NCI-H187 (cell line): ENCODE data around the gene IL1RAPL2.
"Not testable (repeated sequence)": the region's sequence is repeated elsewhere in the genome, so short reads cannot be mapped to it uniquely, and the experiment has no call there.

Source experiments
- DNase-seq, 2 experiments: peaks; one replicate each; lab custom pipeline; 2025; lab: John Stamatoyannopoulos, UW

The IL1RAPL2 gene

GRCh38 chrX:105703876-105704275 is 1137.9 kb downstream of the IL1RAPL2 start:
- no peak for DNase-seq

GRCh38 chrX:105706041-105706440 is 1140.0 kb downstream of the IL1RAPL2 start:
- no peak for DNase-seq

GRCh38 chrX:105711805-105712204 is 1145.8 kb downstream of the IL1RAPL2 start:
- DNase-seq = no peak

- no peak for DNase-seq
These were observed 1149.7 kb downstream of the IL1RAPL2 start for GRCh38 chrX:105715746-105716145.

- no peak for DNase-seq
These were observed 1158.2 kb downstream of the IL1RAPL2 start for GRCh38 chrX:105723966-105724735.

GRCh38 chrX:105725228-105725627 is 1159.2 kb downstream of the IL1RAPL2 start:
- no peak for DNase-seq

GRCh38 chrX:105738162-105738561 is 1172.2 kb downstream of the IL1RAPL2 start:
- DNase-seq = no peak

GRCh38 chrX:105744291-105744690 is 1178.3 kb downstream of the IL1RAPL2 start:
- no peak for DNase-seq

- no peak for DNase-seq
These were observed 1178.9 kb downstream of the IL1RAPL2 start for GRCh38 chrX:105744946-105745345.

- DNase-seq = no peak
These were observed 1179.9 kb downstream of the IL1RAPL2 start for GRCh38 chrX:105745863-105746262.

- DNase-seq = no peak
These were observed 1186.4 kb downstream of the IL1RAPL2 start for GRCh38 chrX:105752338-105752956.

- no peak for DNase-seq
These were observed 1187.4 kb downstream of the IL1RAPL2 start for GRCh38 chrX:105753411-105753810.

GRCh38 chrX:105754286-105754964 is 1188.4 kb downstream of the IL1RAPL2 start:
- DNase-seq = no peak

GRCh38 chrX:105755109-105755508 is 1189.1 kb downstream of the IL1RAPL2 start:
- DNase-seq = no peak

- no peak for DNase-seq
These were observed 1192.8 kb downstream of the IL1RAPL2 start for GRCh38 chrX:105758754-105759153.

GRCh38 chrX:105759598-105759997 is 1193.6 kb downstream of the IL1RAPL2 start:
- DNase-seq = no peak

- DNase-seq = no peak
These were observed 1199.7 kb downstream of the IL1RAPL2 start for GRCh38 chrX:105765691-105766090.

GRCh38 chrX:105773801-105774200 is 1207.8 kb downstream of the IL1RAPL2 start:
- DNase-seq = no peak

GRCh38 chrX:105775679-105776078 is 1209.7 kb downstream of the IL1RAPL2 start:
- no peak for DNase-seq

GRCh38 chrX:105781804-105782203 is 1215.8 kb downstream of the IL1RAPL2 start:
- DNase-seq = no peak

- not testable (repeated sequence) for DNase-seq
These were observed 1230.9 kb downstream of the IL1RAPL2 start for GRCh38 chrX:105796877-105797276.

GRCh38 chrX:105803891-105804290 is 1237.9 kb downstream of the IL1RAPL2 start:
- DNase-seq = no peak

- DNase-seq = not testable (repeated sequence)
These were observed 1239.7 kb downstream of the IL1RAPL2 start for GRCh38 chrX:105805655-105806054.
